HG02943 (cell line): ENCODE results near the gene EPAS1.

ENCODE experiments used
- ATAC-seq: cut with Tn5 transposase; IDR thresholded peaks from one replicate; pipeline ENCODE4 v1.9.1; 2021; ENCODE audit warnings: mild to moderate bottlenecking, low read depth, moderate library complexity; ENCODE audit not compliant: unreplicated experiment

The EPAS1 gene

GRCh38 chr2:46299365-46300263 is 2.4 kb downstream of the EPAS1 start:
- no peak for ATAC-seq

- no peak for ATAC-seq
Measured at GRCh38 chr2:46300406-46300832, 3.2 kb downstream of the EPAS1 start.

GRCh38 chr2:46302005-46302695 is 4.9 kb downstream of the EPAS1 start:
- ATAC-seq: no peak

- no peak for ATAC-seq
Measured at GRCh38 chr2:46303233-46303632, 6.0 kb downstream of the EPAS1 start.

- ATAC-seq: no peak
Measured at GRCh38 chr2:46303822-46304221, 6.6 kb downstream of the EPAS1 start.

- no peak for ATAC-seq
Measured at GRCh38 chr2:46304635-46305034, 7.4 kb downstream of the EPAS1 start.

- ATAC-seq: no peak
Measured at GRCh38 chr2:46305187-46305586, 8.0 kb downstream of the EPAS1 start.

GRCh38 chr2:46305767-46306166 is 8.6 kb downstream of the EPAS1 start:
- no peak for ATAC-seq

- ATAC-seq: no peak
Measured at GRCh38 chr2:46306330-46306751, 9.1 kb downstream of the EPAS1 start.

- ATAC-seq: no peak
Measured at GRCh38 chr2:46306988-46307655, 9.9 kb downstream of the EPAS1 start.

GRCh38 chr2:46308081-46308480 is 10.9 kb downstream of the EPAS1 start:
- no peak for ATAC-seq

GRCh38 chr2:46308629-46309028 is 11.4 kb downstream of the EPAS1 start:
- ATAC-seq: no peak

- no peak for ATAC-seq
Measured at GRCh38 chr2:46309052-46309953, 12.1 kb downstream of the EPAS1 start.

GRCh38 chr2:46310446-46310845 is 13.2 kb downstream of the EPAS1 start:
- ATAC-seq: no peak

GRCh38 chr2:46311651-46312223 is 14.5 kb downstream of the EPAS1 start:
- ATAC-seq: no peak

GRCh38 chr2:46313063-46313462 is 15.9 kb downstream of the EPAS1 start:
- ATAC-seq: no peak

GRCh38 chr2:46314065-46314835 is 17.0 kb downstream of the EPAS1 start:
- no peak for ATAC-seq

GRCh38 chr2:46315103-46315890 is 18.1 kb downstream of the EPAS1 start:
- ATAC-seq: no peak
